Measurements from ENCODE around the gene SIX4. TPM values are rescaled to one million over a fixed set of nuclear protein-coding genes. Genes with fewer than 3 reads are reported as not detected.

The SIX4 gene
- total RNA-seq, 2 donors from 2014 or later = 3.3 to 4.1 TPM

GRCh38 chr14:60668431-60669112 is 55.6 kb downstream of the SIX4 start:
- H3K9me3 ChIP-seq = no peaks in the 10 kb centered on the region
- no peak for DNase-seq (ENCODE audit: low spot score)
- no peaks in the 10 kb centered on the region for H3K4me1 ChIP-seq
- H3K4me3 ChIP-seq = no peak overlapping the region
- no peak overlapping the region for H3K27ac ChIP-seq
- TF ChIP-seq CTCF (IDR thresholded peaks at IDR 0.05) = no peak
- H3K36me3 ChIP-seq = no peaks in the 10 kb centered on the region
- H3K27me3 ChIP-seq = no peaks in the 10 kb centered on the region

GRCh38 chr14:60665177-60665550 is 59.0 kb downstream of the SIX4 start:
- Histone ChIP-seq H3K4me1 (no peaks in the 10 kb centered on the region), H3K9me3 (no peaks in the 10 kb centered on the region), H3K27me3 (no peaks in the 10 kb centered on the region), H3K36me3 (no peaks in the 10 kb centered on the region), H3K4me3 (no peak overlapping the region), H3K27ac (no peak overlapping the region)
- TF ChIP-seq CTCF (IDR thresholded peaks at IDR 0.05) = no peak
- no peak for DNase-seq (ENCODE audit: low spot score)

- no peak for TF ChIP-seq CTCF (IDR thresholded peaks at IDR 0.05)
- H3K27ac ChIP-seq = no peak overlapping the region
These were observed 61.2 kb downstream of the SIX4 start for GRCh38 chr14:60662982-60663381.

GRCh38 chr14:60661721-60662120 is 62.4 kb downstream of the SIX4 start:
- no peak overlapping the region for H3K27ac ChIP-seq
- H3K9me3 ChIP-seq = no peaks in the 10 kb centered on the region
- no peak overlapping the region for H3K4me3 ChIP-seq
- TF ChIP-seq CTCF (IDR thresholded peaks at IDR 0.05) = no peak
- H3K27me3 ChIP-seq = peaks cover 8 to 16% of the 10 kb centered on the region in 2 donors
- H3K4me1 ChIP-seq = peaks cover 0 to 12% of the 10 kb centered on the region in 2 donors
- no peaks in the 10 kb centered on the region for H3K36me3 ChIP-seq
- no peak for DNase-seq (ENCODE audit: low spot score)

More at GRCh38 chr14:60662982-60663381, 61.2 kb downstream of the SIX4 start:
- Histone ChIP-seq H3K4me1 (no peaks in the 10 kb centered on the region), H3K4me3 (no peak overlapping the region), H3K36me3 (no peaks in the 10 kb centered on the region), H3K27me3 (peaks cover 8 to 10% of the 10 kb centered on the region in 2 donors), H3K9me3 (no peaks in the 10 kb centered on the region)
- DNase-seq (ENCODE audit: low spot score) = no peak

Other genes with a start within 250 kb of the SIX4 start
- gene C14orf39, start 238.3 kb downstream of the SIX4 start, total RNA-seq = not detected
- not detected for gene SIX6, start 215.2 kb downstream of the SIX4 start, total RNA-seq
- not detected for gene SIX1, start 74.9 kb downstream of the SIX4 start, total RNA-seq
- 10 to 100 TPM; 20.2 to 29.7 TPM for gene MNAT1, start 10.4 kb upstream of the SIX4 start, total RNA-seq